Stimulated activated CD8-positive, alpha-beta memory T cell treated with anti-CD3 and anti-CD28 coated beads, Interleukin-4, amount 100 ng/mL, for 4 hours (primary cell): ENCODE results near the gene FEM1B.

Experiments
- DNase-seq, 2 donors: peaks; one replicate each; pipeline ENCODE4 v3.0.0-alpha.2; 2020; ENCODE audit warnings: low read depth in 2 of 2, low spot score in 1 of 2

Gene FEM1B

DNA sequence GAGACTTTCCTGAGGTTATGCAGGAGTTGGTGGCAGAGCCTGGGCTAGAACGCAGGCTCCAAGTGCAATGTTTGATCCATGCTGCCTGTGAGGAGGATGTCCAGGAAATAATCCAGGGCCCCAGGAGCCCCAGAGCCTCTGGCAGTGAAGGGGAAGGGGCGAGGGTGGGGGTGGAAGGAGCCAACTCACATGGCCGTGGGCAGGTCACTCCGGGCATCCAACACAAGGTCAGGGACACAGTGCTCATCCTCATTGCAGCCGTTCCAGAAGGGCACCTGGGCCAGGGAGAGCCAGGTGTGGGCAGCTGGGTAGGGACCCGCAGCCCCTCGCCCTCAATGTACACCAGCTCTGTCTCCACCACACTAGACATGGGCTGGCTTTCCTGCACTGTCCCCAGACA is 43.7 kb downstream of the FEM1B start:
- no peak for DNase-seq

DNA sequence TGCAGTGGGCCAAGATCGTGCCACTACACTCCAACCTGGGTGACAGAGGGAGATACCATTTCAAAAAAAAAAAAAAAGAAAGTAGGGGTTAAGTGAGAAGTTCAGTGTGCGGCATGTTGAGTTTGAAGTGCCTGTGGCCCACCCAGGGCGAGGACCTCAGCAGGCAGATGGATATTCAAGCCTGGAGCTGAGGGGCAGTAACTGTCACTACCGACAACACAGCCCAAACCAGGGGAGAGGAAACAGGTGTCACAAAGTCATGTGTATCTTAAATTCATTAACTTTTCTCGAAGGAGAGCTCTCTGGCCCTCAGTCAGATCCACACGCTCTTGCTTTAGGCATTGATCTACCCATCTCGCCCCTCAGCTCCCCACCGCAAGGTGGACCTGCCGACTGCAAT is 45.3 kb downstream of the FEM1B start:
- DNase-seq = no peak

DNA sequence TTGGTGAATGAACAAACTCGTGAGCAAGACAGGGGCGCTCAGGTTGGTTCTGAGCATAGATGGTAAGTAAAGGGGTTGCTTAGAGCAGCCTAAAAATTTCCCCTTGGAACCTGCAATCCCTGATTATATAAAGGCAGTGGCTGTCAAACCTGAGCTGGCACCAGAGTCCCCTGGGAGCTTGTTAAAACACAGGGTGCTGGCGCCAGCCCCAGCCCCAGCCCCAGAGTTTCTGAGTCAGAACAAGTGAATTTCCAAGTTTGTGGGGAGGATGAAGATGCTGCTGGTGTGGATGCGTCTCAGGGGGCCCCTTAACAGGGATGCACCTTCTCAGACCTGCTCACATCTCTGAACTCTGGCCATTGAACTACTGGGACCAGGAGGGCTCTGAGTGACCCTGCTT is 48.2 kb downstream of the FEM1B start:
- no peak for DNase-seq

DNA sequence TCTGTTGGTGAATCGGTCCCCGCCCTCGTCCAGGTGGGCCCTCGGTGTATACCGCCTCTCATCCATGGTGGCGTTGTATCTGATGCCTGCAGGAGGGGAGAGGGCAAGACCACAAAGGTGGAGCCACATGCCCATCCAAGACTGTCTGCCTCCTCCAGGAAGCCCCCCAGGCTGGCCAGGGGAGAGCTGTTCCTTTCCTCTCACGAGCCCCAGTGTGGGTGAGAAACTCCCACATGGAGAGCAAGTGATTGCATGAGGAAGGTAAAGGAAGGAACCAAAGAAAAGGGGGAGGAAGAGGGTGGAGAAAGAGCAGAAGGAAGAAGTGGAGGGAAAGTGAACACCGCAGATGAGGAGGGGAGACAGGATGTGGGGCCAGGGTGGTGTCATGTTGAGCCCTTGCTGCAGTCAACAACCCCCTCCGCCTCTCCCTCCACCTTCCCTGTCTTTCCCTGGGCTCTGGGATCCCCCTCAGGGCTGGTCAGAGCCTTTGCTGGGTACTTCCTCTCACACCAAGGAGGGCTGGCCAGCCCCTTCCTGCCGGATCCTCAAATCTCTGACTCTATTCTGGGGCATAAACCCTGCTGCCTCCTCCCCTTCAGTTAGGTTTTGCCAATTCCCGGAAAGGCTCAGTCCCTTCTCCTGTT is 49.3 kb downstream of the FEM1B start:
- DNase-seq = no peak

DNA sequence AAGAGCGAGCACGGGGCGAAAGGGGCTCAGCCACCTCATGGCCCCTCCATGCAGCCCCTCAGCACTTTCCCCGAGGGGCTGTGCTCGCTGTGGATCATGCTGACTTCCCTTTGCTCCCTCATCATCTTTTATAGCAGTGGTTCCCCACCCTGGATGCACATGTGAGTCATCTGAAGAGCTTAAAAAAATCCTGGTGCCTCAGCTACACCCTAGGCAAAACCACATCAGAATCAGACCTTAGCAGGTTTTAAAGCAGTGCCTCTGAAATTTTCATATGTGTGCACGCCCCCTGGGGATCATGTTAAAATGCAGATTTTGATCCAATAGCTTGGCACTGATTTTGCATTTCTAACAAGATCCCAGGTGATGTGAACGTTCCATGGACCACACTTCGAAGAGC is 50.9 kb downstream of the FEM1B start:
- DNase-seq = no peak

DNA sequence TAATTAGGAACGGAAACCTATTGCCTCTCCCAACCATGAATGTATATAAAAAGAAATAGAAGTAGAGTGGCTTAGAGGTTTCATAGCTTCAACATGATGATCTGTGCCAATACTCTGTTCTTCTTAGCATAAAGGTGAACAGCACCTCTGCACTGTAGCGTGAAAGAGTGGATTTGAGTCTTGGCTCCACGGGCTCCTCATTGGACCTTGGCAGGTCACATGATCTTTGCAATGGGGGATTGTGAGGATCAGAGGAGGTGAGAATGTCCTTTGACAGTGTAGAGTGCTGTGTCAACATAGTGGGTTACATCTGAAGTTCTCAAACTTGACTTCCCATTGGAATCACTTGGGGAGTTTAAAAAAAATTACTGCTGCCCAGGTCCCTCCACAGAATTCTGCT is 51.4 kb downstream of the FEM1B start:
- DNase-seq = no peak

DNA sequence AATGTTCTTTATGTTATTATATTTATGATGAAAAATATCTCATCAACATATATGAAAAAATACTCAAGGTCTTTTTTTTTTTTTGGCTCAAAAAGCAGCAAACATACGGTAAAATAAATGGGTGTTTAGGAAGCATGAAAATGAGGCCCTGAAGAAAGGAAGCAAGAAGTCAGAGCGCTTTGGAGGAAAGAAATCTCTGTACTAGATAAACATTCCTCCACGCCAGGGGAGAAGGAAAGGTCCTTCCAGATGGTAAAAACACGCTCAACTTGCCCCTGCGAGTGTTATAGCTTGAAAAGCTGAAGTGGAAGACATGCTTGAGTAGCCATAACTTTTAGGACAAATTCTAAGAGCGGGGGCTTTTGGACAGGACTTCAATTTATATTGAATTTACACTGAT is 52.9 kb downstream of the FEM1B start:
- DNase-seq = no peak

DNA sequence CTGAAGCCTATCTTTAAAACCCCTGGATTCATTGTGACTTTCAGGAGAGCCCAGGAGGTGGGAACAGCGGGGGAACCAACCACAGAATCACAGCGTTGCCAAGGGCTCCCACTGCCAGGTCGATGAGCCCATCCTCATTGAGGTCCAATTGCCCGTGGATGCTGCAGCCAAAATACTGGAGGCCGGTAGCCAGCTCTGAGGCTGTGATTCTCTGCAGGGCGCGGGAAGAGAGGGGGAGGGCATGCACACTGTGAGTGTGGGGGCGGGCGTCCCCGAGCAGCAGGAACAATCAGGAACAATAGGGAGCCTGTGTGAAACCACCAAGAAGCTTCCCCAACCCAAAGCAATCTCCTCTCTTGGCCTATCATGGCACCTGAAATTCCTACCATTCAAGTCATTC is 53.4 kb downstream of the FEM1B start:
- no peak for DNase-seq

DNA sequence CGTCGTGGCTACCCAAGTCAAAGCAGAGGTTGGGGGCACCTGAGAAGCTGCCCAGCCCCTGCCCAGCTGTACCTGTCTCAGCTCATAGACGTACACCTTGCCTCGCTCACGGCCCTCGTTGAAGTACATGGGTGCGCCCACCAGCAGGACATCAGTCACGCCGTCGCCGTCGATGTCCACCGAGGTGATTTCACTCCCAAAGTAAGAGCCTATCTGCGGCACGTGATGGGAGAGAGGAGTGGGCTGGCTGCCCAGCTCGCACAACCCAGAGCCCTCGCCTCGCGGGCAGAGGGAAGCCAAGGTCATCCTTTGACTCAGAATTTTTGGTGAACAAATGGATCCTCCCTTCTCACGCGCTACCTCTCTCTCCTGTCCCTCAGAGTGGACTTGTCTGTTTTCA is 54.7 kb downstream of the FEM1B start:
- no peak for DNase-seq

DNA sequence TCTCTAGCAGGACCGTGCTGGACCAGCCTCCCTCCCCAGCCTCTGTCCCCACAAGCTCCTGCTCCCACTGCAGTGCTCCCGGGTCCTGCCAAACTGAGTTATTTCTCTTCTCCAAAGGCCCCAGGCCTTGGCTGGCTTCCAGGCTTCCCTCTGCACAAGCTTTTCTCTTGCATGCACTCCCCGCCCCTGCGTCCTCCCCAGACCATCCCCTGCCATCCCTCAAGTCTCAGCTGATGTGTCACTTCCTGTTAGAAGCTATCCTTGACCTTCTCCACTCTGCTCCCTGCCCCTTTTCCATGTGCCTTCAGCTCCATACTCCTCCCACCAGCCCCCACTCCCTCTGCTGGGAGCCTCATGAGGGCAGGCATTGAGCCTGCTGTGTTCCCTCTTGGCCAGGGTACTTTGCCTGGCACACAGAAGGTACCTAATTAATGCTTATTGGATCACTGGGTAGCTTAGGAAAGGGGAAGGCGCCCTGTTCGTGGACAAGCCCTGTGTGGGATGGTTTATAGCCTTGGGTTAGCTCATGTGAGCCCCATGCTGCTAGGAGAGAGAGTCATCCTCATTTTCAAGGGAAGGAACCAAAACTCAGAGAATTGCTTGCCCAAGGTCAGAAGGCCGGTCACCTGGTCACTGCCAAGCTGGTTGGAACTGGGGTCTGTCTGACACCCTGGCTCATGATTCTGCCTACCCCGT is 56.4 kb downstream of the FEM1B start:
- no peak for DNase-seq

DNA sequence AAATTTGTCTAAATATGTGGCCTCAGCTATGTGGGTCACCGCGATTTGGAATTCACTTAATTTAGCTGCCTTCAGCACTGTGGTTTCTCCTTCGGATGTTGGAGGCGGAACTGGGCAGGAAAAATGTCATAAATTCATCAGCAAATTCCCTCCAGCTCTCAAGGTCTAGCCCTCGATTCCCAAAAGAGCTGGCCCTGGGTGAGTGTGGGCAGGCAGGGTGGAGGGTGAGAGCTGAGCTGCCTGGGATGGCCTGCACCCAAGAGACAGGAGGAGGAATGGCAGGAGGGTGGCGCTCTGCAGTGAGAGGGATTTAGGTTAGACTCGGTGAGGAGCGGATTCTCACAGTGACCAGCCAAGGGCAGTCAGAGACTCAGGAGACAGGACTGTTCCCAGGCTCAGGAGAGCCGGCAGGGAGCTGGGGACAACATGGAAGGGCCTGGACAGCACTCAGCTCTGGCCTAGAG is 57.1 kb downstream of the FEM1B start:
- DNase-seq = no peak

DNA sequence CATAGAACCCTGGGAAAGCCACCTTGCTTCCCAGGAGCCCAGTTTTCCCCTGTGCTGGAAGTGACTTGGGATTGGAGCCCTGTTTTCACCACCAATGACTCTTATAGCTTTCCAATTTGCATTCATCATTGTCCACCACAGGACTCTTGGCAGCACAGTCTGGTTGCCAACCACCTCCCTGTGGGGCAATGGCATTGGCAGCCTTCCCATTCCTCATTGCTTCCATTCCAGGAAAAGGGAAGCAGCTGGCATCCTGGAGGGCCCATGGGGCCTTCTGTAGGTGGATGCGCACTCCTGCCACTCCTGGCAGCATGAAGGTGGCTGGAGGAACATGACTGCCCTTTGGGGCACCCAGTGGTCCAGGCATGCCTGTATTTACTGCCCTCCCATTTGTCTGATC is 57.7 kb downstream of the FEM1B start:
- no peak for DNase-seq

DNA sequence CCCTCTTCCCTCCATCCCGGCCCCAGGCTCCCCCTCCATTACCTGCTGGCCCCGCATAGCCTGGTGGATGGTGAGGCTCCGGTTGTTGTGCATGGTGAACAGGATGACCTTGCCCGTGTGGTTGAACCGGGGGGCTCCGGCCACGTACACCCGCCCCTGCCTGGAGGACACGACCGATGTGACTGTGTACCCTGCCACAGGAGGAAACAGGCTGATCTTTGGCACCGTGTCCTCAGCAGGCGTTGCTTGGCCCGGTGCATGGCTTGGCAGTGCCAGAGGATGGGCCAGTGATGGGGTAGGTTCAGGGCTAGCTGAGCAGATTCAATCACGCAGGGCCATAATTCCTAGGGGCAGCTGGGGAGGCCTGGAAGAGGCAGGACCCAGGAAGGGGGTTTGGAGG is 58.1 kb downstream of the FEM1B start:
- no peak for DNase-seq

DNA sequence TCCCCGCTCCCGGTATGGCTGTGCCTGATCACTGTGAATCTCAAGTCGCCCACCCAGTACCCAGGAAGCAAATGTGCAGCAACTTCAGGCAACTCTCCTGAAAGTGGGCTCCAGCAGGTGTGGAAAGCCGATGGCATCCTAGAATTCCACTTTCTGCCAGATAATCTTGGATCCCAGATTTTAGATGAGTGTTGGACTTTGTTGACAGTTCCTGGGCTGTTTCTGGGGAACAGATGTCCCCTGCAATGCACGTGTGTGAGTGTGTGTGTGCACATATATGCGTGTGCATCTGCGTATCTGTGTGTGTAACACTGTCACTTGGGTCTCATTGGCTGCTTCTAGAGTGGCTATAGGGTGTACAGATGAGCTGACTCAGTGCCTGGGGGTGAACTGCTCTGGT is 59.0 kb downstream of the FEM1B start:
- DNase-seq = no peak

DNA sequence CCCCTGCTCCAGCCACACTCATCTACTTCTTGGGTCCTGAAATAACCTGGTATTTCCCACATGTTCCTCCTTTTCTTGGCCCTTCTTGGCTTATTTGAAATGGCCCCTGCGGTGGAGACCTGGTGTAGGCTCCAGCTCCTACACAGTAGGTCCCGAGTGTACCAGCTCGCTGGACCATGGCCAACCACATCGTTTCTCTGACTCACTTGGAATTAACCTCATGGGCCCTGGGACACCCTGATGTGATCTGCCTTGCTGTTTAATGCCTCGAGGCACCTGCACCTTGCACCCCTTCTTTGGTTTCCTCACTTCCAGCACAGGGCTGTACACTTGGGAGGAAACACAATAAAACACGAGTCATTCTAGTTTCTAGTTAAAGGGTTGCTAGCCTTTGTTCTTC is 60.3 kb downstream of the FEM1B start:
- DNase-seq = no peak

DNA sequence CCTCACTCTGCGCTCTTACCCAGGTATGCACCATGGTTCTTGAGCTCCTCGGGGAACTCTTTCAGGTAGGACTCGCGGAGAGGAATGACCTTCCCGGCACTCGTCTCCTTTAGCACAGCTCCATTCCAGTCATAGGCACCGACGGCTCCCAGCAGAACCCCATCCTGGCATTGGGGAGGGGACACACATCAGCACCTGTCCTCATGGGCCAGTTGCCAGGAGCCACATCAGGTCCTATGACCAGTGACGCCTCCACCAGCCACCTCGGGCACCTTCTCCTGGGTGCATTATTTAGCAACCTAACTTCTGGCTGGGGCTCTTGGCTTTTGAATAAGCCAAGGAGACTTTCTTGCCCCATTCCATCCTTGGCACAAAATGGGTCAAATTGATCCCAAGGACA is 61.9 kb downstream of the FEM1B start:
- no peak for DNase-seq

DNA sequence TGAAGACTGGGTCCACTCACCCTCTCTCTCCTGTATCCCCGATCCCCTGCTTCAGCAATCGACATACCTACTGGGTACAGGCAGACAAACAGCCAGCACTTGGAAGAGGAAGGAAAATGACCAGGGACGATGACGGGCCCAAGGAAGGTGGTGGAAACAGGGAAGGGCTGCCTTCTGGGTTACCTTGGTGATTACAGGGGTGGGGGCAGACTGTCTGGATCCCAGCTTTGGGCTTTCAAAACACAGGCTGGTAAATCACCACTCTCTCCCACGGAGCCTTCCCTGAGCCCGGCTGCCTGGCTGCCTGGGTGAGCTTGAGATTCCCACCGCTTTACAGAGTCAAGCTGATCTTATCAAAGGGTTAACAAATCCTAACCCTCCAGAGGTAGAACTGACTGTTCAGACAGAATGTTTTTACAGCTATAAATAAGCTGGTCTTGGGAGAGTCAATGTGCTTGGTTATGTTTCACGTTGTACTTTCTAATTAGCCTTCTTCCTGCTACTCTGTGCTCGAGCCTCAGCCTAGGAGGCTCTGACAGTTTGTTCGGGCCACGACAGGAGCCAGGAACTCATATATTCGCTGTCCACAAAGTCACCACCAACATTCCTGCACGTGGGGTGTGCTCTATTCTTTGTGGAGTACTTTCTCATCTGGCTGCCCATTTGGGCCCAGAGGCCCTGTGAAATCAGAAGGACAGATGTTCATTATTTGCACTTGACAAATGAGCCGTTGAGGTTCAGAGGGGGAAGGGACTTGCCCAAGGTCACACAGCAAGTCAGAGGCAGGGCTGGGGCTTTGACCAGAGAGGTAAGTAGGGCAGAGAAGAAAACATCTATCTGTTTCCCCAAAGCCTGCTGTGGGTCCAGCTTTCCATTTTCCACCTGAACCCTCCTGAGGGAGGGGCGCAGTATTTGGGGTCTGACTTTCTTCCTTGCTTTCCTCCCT is 63.5 kb downstream of the FEM1B start:
- no peak for DNase-seq

DNA sequence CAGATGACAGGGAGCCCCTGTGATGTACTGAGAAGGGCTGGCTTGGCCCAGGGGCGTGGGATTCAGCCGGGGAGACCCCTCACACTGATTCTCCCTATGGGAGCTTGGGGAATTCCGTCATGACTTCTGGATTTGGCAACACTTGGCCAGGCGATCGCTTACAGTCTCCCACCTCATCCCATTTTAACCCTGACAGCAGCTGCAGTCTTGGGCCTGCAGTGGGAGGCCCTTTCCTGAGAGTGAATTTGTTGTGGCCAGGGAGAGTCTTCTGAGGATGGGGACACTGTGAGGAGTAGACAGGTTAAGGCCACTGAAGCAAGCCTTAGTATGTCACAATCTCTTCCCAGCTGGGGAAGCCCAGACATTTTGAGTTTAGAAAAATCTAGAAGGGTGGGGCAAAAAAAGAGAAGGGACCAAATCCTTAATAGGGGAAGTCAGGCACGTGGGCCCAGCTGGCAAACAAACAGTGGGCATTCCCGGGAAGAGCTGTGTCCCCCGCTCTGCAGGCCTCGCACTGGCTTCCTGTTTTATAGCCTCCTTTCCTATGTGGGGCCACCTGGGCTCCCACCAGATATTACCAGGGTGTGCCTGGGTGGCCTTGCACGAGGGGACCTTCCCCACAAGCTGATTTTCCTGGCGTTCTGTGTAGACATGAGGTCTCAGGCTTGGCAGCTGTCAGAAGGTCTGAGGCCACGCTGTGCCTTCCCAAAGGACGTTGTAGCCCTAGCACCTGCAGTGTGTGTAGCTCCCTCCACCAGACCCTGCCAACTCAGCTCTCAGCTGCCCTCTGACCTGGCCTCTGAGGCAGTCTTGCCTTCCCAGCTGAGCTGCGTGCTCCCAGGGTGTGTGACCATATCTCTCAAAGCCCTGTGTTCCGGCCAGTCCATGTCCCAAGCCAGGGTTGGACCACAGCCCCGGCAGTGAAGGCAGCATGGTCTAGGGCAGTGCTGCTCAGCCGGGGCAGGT is 64.5 kb downstream of the FEM1B start:
- no peak for DNase-seq

DNA sequence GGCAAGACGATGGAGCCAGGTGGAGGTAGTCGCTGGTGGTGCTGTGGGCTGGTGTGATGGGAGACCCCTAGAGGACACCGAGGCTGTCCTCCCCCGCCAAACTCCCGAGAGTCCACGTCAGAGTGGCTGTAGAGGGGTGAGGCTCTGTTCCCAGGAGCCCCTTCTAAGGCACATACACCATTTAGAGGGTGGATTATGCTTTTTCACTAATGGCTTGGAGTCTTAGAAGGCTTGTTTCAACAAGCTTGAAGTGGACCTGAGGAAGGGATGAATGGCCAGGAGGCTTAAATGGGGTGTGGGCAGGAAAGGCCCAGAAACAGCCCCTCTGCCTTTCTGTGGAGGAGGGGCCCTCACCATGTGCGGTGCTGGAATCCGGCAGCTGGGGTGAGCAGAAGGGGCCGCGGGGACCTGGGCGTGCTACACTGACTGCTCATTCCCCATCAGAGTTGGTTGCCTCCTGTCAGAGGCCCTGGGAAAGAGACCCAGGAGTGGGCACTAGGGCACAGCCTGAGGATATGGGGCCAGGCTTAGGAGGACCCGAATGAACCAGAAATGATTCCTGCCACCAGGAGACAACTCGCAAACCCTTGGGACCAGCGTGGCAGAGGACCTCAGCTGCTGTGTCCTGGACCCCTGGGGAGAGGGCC is 66.2 kb downstream of the FEM1B start:
- DNase-seq = no peak

DNA sequence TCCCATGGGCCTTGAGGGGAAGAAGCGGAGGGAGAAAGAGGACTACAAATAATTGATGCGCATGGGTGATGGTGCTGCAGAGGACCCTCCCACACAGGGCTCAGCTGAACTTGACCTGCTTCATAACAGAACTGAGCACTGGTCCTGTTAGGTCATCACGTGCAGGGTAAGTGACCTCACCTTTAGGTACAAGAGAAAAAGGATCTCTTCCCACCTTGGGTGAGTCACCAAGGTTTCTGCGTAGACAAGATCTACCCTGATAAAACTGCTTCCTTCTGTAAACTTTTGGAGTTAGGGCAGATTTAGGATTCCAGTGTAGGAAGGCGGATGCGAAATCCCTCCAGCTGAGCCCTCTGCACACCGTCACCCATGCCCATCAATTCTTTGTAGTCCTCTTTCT is 67.1 kb downstream of the FEM1B start:
- no peak for DNase-seq
